ENCODE data around the gene ITPR2.

GRCh38 chr12:26374934-26375680 lies 457.9 kb downstream of the ITPR2 start:
- TF ChIP-seq, protein P1, sequence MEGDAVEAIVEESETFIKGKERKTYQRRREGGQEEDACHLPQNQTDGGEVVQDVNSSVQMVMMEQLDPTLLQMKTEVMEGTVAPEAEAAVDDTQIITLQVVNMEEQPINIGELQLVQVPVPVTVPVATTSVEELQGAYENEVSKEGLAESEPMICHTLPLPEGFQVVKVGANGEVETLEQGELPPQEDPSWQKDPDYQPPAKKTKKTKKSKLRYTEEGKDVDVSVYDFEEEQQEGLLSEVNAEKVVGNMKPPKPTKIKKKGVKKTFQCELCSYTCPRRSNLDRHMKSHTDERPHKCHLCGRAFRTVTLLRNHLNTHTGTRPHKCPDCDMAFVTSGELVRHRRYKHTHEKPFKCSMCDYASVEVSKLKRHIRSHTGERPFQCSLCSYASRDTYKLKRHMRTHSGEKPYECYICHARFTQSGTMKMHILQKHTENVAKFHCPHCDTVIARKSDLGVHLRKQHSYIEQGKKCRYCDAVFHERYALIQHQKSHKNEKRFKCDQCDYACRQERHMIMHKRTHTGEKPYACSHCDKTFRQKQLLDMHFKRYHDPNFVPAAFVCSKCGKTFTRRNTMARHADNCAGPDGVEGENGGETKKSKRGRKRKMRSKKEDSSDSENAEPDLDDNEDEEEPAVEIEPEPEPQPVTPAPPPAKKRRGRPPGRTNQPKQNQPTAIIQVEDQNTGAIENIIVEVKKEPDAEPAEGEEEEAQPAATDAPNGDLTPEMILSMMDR (IDR thresholded peaks at IDR 0.05; ENCODE audit: low read length): no peak
- TF ChIP-seq EZH2phosphoT487 (IDR thresholded peaks at IDR 0.05; ENCODE audit: low read length): no peak

All from MM.1S (cell line).